RWPE1 (cell line): ENCODE data around the gene ABCG5.

ENCODE experiments used
- CTCF ChIA-PET: fragments of 350-600 bp; sonication (Branson Sonifier 250); formaldehyde crosslinking; extraction: SDS; loops from one replicate; lab custom pipeline; 2021; lab: Yijun Ruan, JAX
- POLR2A ChIA-PET: fragments of 400-600 bp; formaldehyde crosslinking; extraction: SDS; loops from one replicate; lab custom pipeline; 2020; ENCODE audit warnings: antibody characterized with exemption; ENCODE audit not compliant: low non-redundant PET; lab: Yijun Ruan, JAX
- DNase-seq: peaks from one replicate; pipeline ENCODE4 v3.0.0; 2012; ENCODE audit warnings: low spot score
- H3K27ac ChIP-seq: fragments of 450-650 bp; 2 replicates; pipeline ENCODE4 v1.5.1; 2017
- TF ChIP-seq, protein P1 (sequence below): fragments of 450-650 bp; conservative IDR thresholded peaks from 2 replicates; pipeline ENCODE4 v1.5.1; 2017; ENCODE audit warnings: low read depth, mild to moderate bottlenecking

Gene ABCG5

DNA sequence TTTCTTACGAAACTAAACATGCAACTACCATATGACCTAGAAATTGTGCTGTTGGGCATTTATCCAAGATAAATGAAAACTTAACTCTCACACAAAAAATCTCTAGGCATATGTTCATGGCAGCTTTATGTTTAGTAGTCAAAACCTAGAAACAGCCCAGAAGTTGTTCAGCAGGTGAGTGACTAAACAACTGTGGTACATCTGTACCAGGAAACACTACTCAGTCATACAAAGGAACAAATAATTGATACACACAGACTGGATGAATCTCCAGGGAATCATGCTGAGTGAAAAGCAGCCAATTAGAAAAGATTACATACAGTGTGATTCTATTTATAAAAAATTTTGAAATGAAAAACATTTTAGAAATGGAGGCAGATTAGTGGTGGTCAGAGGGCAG lies 35.5 kb downstream of the ABCG5 start:
- TF ChIP-seq, protein P1, sequence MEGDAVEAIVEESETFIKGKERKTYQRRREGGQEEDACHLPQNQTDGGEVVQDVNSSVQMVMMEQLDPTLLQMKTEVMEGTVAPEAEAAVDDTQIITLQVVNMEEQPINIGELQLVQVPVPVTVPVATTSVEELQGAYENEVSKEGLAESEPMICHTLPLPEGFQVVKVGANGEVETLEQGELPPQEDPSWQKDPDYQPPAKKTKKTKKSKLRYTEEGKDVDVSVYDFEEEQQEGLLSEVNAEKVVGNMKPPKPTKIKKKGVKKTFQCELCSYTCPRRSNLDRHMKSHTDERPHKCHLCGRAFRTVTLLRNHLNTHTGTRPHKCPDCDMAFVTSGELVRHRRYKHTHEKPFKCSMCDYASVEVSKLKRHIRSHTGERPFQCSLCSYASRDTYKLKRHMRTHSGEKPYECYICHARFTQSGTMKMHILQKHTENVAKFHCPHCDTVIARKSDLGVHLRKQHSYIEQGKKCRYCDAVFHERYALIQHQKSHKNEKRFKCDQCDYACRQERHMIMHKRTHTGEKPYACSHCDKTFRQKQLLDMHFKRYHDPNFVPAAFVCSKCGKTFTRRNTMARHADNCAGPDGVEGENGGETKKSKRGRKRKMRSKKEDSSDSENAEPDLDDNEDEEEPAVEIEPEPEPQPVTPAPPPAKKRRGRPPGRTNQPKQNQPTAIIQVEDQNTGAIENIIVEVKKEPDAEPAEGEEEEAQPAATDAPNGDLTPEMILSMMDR, result no peak
- DNase-seq, result no peak
- CTCF ChIA-PET, result no interaction called here
- no peak overlapping the region for H3K27ac ChIP-seq
- POLR2A ChIA-PET, result no interaction called here

DNA sequence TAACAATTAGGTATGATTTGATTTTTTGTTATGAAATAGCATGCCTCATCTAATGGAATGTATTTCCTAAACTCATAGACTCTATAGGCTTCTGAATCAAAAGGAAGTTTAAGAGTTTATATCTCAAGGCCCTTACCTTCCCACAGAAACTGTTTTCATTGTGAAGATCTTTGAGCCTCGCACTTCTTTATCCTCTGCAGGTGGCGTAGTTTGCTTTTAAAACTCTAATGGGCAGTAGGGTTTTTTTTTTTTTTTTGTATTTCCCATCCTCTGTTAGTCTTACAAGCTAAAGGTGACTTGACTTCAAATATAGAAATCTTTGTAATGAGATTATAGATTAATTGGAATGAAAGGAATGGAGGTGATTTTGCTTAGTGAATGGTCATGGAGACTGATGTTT lies 36.5 kb downstream of the ABCG5 start:
- ChIA-PET POLR2A (no interaction called here), CTCF (no interaction called here)
- no peak for DNase-seq
- H3K27ac ChIP-seq, result no peak overlapping the region
- TF ChIP-seq, protein P1, result no peak

DNA sequence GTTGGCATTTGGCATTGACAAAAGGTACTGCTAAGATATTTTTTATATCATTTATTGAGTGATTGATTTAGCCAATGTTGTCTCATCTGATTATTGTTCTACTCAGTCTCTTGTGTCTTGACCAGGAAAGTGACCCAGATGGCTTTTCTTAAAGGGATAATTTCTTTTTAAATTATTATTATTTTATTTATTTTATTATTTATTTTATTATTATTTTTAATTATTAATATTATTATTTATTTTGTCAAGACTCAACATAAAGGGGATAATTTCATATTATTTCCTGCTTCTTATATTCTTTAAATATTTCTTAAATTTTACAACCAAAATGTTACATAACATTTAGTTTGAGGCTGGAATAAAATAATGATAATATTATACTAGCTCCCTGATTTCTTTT lies 37.7 kb downstream of the ABCG5 start:
- no peak overlapping the region for H3K27ac ChIP-seq
- TF ChIP-seq, protein P1, result no peak
- ChIA-PET POLR2A (no interaction called here), CTCF (no interaction called here)
- no peak for DNase-seq

DNA sequence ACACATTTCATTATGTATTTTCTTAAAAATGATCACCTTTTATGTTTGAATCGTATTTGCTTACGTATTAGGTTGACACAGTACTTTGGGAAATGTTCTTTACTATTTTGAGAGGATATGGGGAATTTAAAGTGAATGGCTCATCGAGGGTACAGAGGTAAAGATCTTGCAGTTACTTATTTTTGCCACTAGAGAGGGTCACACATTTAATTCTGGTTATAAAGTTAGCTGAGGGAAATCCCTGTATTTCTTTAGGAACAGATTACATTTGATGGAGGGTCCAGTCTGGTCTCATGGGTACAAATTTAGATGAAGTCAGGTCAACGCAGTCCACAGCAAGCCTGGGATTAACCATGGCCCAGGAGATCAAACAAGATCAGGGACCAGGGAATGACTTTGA lies 40.3 kb downstream of the ABCG5 start:
- no peak overlapping the region for H3K27ac ChIP-seq
- CTCF ChIA-PET, result interaction anchor here (0.5 to 0.7 kb wide), 4 partner anchors 79 to 1207 kb away, joined by 3 to 4 read pairs (median 4); no protein-coding TSS in a partner anchor
- POLR2A ChIA-PET, result no interaction called here
- peak; percentile 17 for DNase-seq
- TF ChIP-seq, protein P1, result peak; percentile 17; the same call in 1 of the 2 replicates

DNA sequence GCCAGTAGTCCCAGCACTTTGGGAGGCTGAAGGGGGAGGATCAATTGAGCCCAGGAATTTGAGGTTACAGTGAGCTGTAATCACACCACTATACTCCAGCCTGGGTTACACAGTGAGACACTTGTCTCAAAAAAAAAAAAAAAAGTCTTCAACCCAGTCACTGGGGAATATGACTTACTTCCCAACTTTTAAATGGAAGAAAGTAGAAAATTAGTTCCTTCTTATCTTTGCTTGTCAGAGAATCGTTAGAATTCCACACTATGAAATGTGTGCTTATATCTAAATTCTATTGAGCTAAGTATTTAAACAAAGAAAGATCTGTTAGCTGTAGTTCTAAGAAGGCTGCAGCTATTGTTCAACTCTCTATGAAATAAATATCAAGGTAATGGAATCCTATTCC lies 42.4 kb downstream of the ABCG5 start:
- TF ChIP-seq, protein P1, result no peak
- POLR2A ChIA-PET, result no interaction called here
- no peak for DNase-seq
- CTCF ChIA-PET, result interaction anchor here (0.6 kb wide), 1 partner anchor 682 kb away, joined by 8 read pairs; no protein-coding TSS in a partner anchor
- no peak overlapping the region for H3K27ac ChIP-seq

DNA sequence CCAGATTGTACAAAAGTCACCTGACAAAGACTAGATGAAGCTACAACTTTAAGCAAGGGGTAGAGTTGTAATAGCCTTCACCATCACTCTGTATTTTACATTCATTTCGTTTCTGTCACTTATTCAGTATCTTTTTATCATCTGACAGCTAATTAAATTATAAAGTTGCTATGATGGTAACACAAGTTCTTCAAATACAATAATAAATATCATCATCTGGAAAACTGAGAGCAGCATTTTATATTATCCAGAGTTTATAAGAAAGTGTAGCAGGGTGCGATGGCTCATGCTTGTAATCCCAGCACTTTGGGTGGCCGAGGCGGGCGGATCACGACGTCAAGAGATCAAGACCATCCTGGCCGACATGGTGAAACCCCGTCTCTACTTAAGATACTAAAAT lies 43.7 kb downstream of the ABCG5 start:
- no peak overlapping the region for H3K27ac ChIP-seq
- ChIA-PET POLR2A (no interaction called here), CTCF (no interaction called here)
- no peak for DNase-seq
- TF ChIP-seq, protein P1, result no peak
